T-helper 1 cell (primary cell): ENCODE data around the gene CLEC16A.
A peak's percentile ranks its signal among the peaks of the same experiment; 100 is the strongest.

ENCODE experiments used
- DNase-seq, 5 donors: peaks; one replicate each; pipeline ENCODE4 v3.0.0-alpha.2; 2012 to 2020

The CLEC16A gene

DNA sequence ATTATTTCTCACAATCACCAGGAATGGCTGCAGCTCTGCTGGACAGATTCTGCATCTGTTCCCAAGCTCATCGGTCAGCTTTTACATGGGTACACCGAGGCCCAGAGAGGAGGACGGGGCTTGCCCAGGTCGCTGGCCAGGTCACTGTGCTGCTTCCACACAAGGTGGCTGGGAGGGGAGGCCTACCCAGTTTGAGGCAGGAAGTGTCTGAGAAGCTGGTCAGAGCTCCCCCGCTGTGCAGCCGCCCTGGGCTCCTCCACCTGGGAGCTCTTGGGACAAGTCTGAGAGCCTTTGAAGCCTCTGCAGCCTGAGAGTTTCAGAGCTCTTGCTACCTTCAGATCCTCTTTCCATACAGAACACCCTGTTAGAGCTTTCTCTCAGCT, 143.3 kb downstream of the CLEC16A start:
- no peak for DNase-seq

DNA sequence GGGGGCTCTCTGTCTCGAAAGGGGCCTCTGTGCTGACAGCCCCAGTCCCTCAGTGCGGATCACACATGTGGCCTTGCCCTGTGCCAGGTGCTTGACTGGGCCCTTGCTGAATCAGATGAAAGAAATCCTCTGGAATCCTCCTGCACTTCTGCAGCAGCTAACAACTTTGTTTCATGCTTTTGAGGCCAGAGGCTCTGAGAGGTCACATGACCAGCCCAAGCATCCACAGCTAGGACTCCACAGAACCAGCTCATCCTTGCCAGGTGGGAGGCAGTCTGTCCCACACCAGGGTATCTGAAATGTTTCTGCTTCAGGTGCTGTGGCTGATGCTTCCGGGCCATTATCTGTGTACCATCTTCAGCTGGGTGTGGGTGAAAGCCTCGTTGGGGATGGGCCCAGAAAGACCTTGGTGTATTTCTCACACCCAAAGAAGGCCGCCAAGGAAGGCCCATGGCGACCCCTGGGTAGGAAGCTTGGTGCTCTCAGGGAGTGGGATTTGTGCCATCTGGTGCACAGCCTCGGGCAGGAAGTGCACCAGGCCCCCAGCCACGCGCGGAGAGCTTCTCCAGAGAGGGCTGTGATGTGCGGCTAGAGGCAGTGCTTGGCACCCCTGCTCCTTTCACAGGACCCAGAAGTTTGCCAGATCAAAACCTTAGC, 143.8 kb downstream of the CLEC16A start:
- peak in 1 of 5 donors; percentile 56 for DNase-seq

DNA sequence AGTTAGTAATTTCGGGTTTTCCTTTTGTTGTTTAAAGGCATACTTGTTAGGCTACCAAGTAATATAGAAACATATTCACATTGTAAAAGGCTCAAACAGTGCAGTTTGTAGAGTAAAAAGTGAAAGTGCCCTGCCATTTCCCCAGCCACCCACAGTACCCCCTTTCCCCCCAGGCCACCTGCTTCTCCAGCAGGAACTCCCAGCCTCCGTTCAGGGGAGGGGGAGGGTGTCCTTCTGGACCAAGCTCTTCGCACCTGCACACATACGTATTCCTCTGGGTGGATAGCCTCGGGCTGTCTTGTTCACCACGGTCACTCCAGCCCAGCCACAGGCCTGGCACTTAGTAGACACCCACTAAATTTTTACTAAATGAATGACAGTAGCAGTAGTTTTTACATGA, 144.5 kb downstream of the CLEC16A start:
- no peak for DNase-seq

DNA sequence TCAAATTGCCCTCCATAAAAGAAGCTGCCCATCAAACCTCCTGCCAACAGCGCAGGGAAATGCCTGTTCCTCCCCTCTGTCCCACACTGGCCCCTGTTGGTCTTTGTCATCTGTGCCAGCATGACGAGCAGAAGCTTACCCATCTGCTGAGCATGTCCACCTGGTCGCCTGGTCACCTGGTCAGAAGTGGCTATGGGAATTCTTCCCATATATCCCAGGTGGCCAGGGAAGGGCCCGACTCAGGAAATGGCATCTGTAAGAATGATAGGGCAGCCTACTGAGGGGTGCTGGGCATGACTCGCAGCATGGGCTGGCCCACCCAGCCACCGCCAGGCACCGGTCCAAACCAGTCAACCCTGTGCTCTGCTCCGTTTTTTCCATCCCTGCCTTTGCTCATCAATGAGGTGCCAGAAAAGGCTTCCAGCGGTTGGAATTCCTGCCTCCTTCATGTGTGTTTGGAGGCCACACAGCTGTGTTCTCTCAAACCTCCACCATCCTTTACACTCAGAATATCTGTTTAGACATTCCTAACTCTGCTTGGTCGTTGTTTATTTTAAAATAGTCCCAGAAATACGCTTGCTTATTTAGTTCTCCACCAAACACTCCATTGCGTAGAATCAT, 145.2 kb downstream of the CLEC16A start:
- DNase-seq, result no peak

DNA sequence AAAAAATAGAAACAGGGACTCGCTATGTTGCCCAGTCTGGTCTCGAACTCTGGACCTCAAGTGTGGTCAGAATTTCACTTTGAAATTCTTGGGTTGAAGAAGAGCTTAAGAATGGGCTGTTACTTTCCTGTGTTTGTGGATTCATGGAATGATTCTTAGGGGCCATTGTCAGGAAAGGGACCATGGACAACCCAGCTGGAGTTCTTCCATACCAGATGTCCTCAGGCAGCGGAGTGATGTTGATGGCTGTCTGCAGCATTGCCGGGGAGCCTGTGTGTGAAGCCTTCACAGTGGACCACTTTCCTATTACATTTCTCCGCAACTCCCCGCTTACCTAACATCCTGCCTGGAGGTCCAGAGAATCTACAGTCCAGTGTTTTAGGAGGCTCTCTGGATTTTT, 145.9 kb downstream of the CLEC16A start:
- DNase-seq, result no peak

DNA sequence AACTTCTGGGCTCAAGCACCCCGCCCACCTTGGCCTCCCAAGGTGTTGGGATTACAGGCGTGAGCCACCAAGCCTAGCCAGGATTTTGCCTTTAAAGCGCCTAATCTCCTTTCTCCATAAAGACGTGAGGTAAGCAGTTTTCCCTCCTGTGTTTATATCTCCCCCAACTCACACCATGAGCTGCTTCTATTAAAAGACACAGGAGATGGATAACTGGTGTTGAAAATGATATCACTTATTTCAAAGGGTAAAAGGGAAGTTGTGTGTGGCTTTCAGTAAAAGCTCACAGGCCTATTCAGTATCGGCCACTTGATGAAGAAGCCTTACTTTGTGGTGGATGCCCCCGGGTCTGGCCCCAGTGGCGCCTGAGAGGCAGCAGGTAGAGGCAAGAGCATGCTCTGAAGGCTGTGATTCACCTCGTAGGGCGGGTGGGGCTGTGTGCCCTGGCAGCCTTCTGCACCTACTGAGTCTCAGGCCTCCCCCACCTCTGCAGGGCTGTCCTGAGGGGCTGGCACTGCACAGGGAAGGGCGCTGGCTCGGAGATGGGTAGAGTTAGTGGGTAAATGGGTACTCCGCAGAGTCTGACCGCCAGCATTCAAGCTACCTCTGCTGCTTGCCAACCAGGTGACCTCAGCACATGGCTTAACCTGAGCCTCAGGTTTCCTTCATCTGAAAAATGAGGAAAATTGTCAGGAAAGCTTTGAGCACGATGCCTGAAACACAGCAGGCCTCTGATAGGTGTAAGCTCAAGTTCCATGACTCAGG, 146.8 kb downstream of the CLEC16A start:
- peak in 1 of 5 donors; percentile 38 for DNase-seq

DNA sequence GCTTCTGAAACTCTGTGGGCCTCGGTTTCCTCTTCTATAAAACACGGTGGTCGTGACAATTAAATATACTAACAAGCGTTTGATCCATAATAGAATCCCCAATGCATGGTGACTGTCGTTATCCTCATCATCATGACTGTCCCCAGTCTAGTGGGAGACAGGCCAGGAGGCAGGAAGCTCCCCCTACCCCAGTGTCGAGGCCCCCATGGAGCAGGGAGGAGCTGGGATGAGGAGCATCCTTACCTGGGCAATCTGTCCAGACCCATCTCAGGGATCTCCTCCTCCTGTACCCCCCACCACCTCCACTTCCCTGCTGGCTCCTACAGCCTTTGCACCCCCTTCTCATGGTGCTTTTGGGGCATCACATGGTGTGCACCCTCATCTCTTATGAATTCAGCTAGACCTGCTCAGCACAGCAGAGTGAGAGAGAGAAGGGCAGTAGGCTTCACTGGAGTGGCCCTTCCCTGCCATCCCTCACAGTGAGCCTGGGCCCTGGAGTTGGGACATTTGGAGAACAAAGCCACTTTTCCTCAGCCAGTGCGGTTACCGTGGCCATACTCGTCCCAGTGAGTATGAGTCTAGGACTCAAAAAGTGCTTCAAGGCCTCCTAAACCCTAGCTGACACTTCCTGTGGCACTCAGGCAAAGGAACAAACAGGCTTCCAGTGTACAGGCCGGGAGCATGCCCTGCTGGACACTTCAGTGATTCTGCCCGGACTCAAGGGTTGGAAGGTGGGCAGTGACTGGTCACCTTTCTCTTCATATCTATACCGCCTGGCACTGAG, 148.6 kb downstream of the CLEC16A start:
- DNase-seq, result peak in 1 of 5 donors; percentile 22

DNA sequence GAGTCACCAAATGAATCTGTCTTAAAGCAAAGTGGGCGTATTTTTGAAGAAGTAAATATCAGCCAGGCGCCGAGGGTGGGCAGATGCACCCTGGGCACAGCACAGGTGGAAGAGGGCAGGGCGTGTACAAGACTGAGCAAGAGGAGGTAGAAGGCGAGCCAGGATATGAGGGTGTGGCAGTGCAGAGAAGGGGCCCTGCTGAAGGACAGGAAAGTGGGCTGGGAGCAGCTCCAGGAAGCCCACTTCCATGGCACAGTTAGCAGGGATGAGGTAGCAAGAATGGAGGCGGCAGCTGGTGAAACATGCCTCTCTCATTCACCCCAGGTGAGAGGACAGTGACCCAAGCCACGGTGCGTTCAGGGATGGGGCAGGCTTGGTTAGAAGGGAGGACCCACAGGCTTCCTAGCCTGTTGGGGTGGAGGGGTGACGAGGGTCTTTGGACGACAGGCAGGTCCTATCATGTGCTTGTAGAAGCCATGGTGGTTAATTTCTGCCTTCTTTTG, 149.3 kb downstream of the CLEC16A start:
- DNase-seq, result peak in 1 of 5 donors; percentile 28

DNA sequence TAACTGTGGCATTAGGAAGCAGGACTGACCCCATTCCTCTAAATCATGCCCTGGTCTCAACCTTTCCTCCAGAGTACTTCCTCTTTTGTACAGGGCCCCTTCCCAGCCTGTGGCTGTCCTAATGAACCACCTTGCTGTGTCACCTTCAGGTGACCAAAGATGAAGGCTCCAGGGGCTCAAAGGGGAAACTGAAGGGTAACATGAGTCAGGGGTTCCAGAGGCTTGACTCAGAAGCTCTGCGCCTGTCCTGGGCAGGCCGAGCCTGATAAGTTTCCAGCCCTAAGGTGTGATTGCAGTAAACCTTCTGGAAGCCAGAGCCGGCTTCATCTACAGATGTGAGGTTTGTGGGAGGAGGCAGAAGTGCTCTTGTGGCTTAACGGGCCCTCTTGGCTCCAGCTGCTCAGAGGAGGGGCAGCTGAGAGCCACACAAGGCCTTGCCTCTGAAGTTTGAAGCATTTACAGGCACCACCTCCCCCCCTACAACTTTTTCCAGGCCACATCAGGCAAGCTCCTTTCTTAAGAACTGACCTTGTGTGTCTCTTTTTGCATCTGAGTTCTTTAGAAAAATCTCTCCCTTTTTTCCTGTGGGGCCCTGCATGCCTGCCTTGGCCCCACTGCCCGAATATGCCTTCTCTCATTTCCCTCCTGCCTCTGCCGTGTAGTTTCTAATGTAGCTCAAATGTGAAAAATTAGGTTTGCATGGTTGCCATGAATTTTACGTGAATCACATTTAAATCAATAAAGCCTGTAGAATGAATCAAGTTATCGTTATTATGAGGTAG, 149.9 kb downstream of the CLEC16A start:
- peak in 1 of 5 donors; percentile 87 for DNase-seq

DNA sequence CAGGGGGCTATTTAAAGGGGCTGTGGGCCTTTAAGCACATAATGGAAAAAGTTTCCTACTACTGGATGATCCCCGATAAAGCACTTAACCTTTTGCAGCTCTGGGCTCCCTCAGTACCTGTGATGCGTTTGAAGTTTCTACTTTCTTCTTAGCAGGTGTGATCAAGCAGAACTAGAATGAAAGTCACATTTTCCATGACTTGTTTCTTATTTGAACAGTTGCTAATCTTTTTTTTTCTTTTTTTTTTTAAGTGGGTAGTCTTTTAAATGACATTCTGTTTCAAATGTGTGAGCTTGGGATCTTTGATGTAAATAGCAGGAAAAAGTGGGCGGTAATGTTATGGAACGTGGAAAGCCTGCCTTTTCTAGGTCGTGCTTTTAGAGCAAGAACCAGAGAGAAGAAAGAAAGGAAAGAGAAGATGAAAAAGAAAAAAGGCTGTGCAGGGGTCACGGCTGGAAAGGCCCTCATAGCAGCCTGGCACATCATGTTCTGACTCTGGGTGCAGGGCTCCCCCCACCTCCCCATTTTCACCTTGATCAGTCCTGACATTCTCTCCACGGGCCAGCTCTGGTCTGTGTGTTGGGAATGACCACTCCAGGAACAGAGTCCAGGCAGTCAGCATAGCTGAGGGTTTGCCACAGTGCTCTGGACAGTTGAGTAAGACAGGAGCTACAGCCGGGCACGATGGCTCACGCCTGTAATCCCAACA, 150.6 kb downstream of the CLEC16A start:
- peak in 1 of 5 donors; percentile 54 for DNase-seq

DNA sequence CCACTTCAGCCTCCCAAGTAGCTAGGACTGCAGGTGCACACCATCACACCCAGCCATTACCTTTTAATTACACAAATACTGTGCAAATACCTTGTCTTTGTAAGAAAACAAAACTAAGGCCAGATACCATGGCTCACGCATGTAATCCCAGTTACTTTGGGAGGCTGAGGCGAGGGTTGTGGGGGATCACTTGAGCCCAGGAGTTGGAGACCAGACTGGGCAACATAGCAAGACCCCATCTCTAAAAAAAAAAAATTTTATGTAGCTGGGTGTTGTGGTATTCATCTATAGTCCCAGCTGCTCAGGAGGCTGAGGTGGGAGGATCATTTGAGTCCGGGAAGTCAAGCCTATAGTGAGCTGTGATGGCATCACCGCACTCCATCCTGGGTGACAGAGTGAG, 151.6 kb downstream of the CLEC16A start:
- DNase-seq, result no peak

DNA sequence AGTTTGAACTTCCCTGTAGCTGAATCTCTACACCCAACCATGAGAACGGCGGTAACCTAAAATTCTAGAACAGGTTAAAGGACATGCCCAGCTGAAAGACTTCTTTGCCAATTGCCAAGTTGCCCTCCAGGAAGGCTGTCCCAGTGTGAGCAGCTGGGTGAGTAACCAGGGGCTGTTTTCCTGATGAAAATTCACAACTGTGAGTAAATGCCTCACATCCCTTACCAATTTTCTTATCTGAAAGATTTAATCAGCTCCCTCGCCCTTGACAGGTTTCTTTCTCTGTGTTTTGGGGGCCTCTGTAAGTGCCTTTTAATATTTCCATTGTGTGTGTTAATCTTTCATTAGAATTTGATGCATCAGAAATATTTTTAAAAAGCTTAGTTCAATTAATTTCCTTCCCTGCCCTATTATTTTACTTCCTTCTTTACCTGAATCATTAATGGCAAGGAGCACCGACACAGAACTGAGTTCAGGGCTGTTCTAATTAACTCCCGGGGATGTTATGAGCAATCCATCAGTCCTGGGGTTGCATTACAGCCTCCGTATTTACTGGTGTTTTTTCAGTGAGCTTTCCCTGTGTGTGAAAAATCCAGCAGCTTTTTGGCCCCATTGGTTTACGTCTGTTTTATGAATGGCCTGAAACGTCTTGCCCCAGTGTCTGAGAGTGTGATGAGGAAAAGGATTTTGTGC, 152.9 kb downstream of the CLEC16A start:
- no peak for DNase-seq

DNA sequence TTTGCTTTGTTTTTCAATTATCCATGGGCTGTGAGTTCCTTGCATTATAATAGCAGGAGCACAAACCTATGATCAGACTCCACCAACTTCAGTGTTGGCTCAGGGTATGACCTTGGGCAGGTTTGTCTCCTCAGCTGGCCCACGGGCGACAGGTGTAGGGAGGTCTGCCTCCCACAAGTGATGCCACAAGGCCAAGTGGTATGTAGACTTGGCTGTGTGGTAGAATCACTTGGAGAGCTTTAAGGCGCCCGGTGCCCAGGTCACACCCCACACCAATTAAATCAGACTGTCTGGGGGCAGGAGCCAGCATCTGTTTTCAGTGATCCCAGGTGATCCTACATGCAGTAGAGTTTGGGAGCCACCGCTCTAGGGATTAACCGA, 153.4 kb downstream of the CLEC16A start:
- no peak for DNase-seq

DNA sequence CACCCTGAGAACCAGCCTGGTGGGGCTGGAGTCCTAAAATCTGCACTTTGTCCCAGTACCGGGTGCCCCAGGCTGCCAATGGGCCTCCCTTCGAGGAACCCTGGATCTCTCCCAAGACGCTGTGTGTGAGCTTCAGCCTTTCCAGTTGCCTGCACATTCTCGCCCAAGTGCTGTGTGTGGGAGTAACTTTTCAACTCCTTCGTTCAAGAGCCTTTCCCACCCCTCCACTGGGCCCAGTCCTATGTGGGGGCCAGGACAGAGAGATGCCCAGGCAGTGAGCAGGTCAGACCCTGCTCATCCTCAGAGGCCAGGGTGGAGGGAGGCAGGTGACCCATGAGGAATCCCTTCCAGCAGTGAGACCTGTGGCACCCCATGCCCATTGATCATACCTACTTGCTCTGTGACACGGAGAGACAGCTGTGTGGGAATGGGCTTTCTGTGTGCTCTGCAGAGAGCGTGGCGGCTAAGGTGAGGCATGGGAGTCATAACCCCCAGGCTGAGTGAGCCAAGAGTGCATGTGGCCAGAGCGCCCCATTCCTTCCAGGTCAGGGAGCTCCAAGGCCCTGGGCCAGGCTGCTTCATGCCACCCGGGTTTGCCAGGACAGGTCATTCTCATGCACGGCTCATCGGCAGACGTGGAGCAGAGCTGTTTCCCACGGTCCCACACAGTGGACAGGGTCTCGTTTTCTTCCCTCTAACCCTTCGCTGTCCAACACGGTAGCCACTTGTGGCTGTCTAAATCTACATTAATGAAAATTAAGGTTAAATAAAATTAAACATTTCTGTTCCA, 154.4 kb downstream of the CLEC16A start:
- no peak for DNase-seq

DNA sequence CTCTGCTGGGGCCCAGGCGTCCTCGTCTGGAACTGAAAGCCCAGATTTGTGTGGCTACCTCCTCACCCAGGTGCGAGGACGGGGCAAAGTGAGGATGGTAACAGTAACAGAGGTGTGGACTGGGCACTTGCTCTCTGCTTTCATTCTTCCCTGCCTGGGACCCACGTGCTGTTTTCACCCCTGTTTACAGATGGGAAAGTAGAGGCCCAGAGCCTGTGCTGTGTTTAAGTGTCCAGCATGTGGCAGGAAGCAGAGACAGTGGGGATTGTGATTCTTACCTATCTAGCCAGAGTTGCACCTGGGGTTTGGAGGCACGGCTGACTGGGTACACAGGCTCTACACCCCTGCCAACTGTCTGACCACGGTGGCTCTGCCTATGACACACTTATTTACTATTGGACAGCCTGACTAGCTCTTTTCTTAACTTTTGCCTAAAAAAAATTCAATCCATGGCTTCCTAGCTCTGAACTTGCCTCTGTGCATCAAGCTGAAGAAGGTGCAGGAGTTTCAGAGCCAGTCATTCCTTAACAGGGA, 155.4 kb downstream of the CLEC16A start:
- DNase-seq, result no peak

DNA sequence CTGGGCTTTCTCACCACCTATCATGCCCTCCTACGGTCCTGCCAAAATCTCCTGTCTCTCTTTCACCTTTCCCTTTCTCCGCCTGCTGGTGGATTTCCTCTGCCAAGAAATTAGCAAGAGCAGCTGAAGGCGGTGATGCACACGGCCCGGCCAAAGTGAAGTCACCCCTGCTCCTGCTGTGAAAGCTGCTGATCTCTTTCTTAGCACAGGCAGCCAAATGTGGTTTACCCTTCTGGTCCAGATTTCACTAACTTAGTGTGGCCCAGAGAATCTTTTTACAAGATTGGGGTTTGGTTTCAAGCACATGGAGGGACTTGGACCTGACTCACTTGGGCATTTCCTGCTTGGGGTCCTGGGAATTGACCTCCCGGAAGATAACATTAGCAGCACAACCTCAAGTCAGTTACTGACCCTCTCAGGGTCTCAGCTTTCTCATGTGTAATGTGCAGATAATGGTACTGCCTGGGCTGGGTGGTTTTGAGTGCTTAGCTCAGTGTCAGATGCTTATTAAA, 155.9 kb downstream of the CLEC16A start:
- DNase-seq, result peak in 1 of 5 donors; percentile 91

DNA sequence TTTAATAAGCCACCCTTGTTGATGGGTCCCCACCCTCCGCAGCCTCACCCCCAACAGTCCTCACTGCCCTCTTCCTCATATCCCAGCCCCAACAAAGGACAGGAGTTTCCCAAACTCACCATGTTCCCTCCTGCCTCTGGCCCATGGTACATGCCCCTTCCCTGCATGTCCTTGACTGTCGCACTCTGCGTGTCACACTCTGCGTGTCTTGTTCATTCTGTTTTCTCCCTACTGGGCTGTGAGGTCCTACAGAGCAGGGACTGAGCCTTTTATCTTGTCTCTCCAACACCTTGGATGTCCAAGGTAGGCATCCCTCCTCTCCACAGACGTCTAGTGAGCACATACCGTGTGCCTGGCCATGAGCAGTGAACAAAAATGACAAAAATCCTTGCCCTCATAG, 156.9 kb downstream of the CLEC16A start:
- DNase-seq, result no peak

DNA sequence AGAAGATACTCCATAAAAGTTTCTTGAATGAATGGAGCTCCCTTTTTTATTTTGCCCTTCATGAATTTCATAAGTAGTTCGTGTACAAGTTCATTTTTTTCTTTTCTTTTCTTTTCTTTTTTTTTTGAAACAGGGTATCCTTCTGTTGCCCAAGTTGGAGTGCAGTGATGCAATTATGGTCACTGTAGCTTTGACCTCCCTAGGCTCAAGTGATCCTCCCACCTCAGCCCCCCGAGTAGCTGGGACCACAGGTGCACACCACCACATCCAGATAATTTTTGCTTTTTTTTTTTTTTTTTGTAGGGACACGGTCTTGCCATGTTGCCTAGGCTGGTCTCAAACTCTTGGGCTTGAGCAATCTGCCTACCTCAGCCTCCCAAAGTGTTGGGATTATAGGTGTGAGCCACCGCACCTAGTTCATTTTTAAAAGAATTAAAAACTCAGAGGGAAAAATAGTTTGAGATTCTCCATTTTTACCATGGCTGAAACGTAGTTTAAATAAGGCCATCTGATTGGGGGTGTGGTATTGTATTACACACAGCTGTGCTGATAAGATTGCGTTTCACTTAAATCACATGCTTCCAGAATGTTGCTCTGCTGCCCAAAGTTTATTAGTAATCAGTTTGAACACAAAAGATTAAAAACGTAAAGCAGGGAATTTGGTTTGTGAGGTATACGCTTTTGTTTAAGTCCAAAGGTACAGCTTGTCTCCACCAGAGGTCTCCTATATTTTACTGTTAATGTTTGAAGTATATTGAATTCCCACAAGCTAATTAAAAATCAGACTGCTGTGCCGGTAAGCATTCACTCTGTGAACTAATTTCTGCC, 157.5 kb downstream of the CLEC16A start:
- no peak for DNase-seq

DNA sequence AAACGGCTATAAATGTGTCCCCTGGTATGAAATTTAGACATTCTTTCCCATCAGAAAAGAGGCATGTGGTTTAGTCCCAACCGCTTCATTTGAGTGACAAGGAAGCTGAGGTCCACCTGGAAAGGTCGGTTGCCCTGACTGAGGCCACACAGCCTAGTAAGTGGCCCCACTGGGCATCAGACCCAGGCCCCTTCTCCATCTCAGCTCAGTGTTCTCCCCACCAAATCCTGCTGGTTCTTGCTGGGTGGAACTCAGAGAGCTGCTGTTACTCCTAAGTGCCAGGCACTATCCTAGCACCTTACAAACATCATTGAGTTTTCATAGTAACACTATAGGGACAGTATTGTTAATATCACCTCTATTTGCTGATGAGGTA, 158.1 kb downstream of the CLEC16A start:
- no peak for DNase-seq
